Measurements from ENCODE around the gene SCART1. TPM values are rescaled to one million over a fixed set of nuclear protein-coding genes. Genes with fewer than 3 reads are reported as not detected.

Gene SCART1
- 0.10 to 0.32 TPM (median 0.20 TPM) in 5 replicates for total RNA-seq (2022; extraction: Qiagen RNA extraction)

GRCh38 chr10:133453516-133454203 lies at the start of gene SCART1:
SCART1 (plus strand) TSS chr10:133453945; CDS start chr10:133453998, 53 bp downstream.

DNA sequence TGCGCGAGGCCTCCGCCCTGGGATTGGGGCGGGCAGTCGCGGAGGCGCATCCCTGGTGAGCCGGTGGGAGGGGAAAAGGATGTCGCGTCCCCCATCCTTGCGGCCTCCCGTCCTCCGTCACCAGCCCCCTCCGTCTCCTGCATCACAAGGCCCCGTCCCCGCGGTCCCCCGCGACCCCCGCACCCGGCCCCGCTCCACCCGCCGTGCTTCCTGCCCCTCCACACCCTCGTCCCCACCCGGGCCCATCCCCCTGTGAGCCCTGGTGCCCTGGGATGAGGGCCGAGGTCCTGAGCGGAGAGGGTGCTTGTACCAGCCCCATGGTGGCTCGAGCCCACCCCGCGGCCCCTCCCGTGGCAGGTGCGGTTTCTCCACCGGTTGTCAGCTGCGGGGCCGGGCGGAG lies 29.1 kb upstream of the SCART1 start, which contains the start of gene SPRN:
Gene SPRN, minus strand, starts transcription at position 25 of the 400 bp plus-strand sequence. CDS start 944 bp downstream, outside the sequence.

Other genes with a start within 250 kb of the SCART1 start
- not detected in 5 replicates for gene UTF1, start 223.7 kb upstream of the SCART1 start, total RNA-seq (2022; extraction: Qiagen RNA extraction)
- gene VENTX, start 216.1 kb upstream of the SCART1 start, total RNA-seq (2022; extraction: Qiagen RNA extraction), result 0.02 TPM in 1 of 5 replicates, not detected in the others
- gene ADAM8, start 177.1 kb upstream of the SCART1 start, total RNA-seq (2022; extraction: Qiagen RNA extraction), result 2.2 to 4.2 TPM (median 2.9 TPM) in 5 replicates
- 31.3 to 45.8 TPM (median 42.1 TPM) in 5 replicates for gene TUBGCP2, start 145.1 kb upstream of the SCART1 start, total RNA-seq (2022; extraction: Qiagen RNA extraction)
- gene ZNF511, start 145.0 kb upstream of the SCART1 start, total RNA-seq (2022; extraction: Qiagen RNA extraction), result 60.4 to 72.4 TPM (median 65.9 TPM) in 5 replicates
- 0.07 to 0.78 TPM (median 0.63 TPM) in 5 replicates for gene CALY, start 117.0 kb upstream of the SCART1 start, total RNA-seq (2022; extraction: Qiagen RNA extraction)
- 0.15 to 0.16 TPM in 2 of 5 replicates, not detected in the others for gene PRAP1, start 106.6 kb upstream of the SCART1 start, total RNA-seq (2022; extraction: Qiagen RNA extraction)
- 14.2 to 18.2 TPM (median 14.9 TPM) in 5 replicates for gene FUOM, start 95.9 kb upstream of the SCART1 start, total RNA-seq (2022; extraction: Qiagen RNA extraction)
- gene ECHS1, start 80.6 kb upstream of the SCART1 start, total RNA-seq (2022; extraction: Qiagen RNA extraction), result 128 to 156 TPM (median 144 TPM) in 5 replicates
- 1.5 to 2.4 TPM (median 2.0 TPM) in 5 replicates for gene PAOX, start 74.7 kb upstream of the SCART1 start, total RNA-seq (2022; extraction: Qiagen RNA extraction)
- 43.3 to 54.1 TPM (median 51.3 TPM) in 5 replicates for gene MTG1, start 59.8 kb upstream of the SCART1 start, total RNA-seq (2022; extraction: Qiagen RNA extraction)
- gene SPRN, start 29.3 kb upstream of the SCART1 start, total RNA-seq (2022; extraction: Qiagen RNA extraction), result 0.30 to 0.39 TPM (median 0.32 TPM) in 5 replicates
- 0.15 to 0.40 TPM (median 0.23 TPM) in 4 of 5 replicates, not detected in the other for gene CYP2E1, start 73.4 kb downstream of the SCART1 start, total RNA-seq (2022; extraction: Qiagen RNA extraction)
- gene SYCE1, start 111.6 kb downstream of the SCART1 start, total RNA-seq (2022; extraction: Qiagen RNA extraction), result not detected in 5 replicates
- gene FRG2B, start 172.8 kb downstream of the SCART1 start, total RNA-seq (2022; extraction: Qiagen RNA extraction), result 0.08 to 0.16 TPM (median 0.14 TPM) in 5 replicates

All from A549 treated with AZD2906 at 1 μM for 4 hours (cell line).